GM19395 (cell line): ENCODE results near the gene MRGPRX4.
A peak's percentile ranks its signal among the peaks of the same experiment; 100 is the strongest.
"Not testable (repeated sequence)": the region's sequence is repeated elsewhere in the genome, so short reads cannot be mapped to it uniquely, and the experiment has no call there.

ENCODE experiments used
- ATAC-seq: cut with Tn5 transposase; IDR thresholded peaks from one replicate; pipeline ENCODE4 v1.9.1; 2021; ENCODE audit warnings: mild to moderate bottlenecking, moderate library complexity; ENCODE audit not compliant: unreplicated experiment

The MRGPRX4 gene

DNA sequence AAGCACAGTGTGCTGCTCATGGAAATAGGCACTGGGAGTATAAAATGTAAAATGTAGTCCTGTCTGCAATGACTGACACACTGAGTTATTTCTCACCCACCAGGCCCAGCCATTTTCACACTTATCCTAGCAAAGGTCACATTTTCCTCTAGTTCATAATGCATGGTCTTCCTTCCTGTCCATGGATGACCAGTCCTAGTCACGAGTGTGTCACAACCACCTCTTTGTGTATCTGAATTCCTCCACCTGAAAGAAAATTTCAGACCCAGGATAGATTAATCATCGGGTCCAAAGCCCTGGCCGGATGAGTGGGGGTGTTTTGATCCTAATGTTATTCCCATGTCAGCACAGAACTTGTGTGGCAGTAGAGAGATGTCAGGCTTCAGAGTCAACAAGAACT is at the start of gene MRGPRX4:
Gene MRGPRX4 (plus strand): TSS at position 172 of the 400 bp plus-strand sequence. CDS start 420 bp downstream, outside the sequence.
- no peak for ATAC-seq

DNA sequence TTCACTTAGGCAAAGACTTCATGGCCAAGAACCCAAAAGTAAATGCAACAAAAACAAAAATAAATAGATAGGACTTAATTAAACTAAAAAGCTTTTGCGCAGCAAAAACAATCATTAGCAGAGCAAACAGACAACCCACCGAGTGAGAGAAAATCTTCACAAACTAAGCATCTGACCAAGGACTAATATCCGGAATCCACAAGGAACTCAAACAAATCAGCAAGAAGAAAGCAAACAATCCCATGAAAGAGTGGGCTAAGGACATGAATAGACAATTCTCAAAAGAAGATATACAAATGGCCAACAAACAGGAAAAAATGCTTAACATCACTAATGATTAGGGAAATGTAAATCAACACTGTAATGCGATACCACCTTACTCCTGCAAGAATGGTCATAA is 41.5 kb upstream of the MRGPRX4 start:
- not testable (repeated sequence) for ATAC-seq

DNA sequence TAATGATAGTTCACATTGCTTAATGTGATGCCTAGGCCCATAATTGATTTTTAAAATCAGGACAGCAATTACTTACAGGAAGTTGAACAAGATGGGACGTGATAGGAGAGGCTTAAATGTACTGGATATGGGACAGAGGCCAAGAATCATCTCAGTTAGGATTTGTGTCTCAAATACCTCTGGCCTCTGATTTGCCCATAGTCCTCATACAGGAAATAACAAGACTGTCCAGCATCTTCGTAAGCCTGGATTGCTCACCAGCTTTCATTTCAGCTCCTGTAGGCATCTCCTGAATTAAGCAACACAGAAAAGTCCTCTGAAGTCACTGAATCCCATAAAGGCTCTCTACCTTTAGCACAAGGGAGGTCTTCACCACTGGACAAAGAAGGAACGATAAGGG is 40.3 kb upstream of the MRGPRX4 start, which contains the start of gene MRGPRX3:
Gene MRGPRX3 (plus strand): TSS at position 231 of the 400 bp plus-strand sequence. CDS start 4,632 bp downstream, outside the sequence.
- ATAC-seq, result no peak

DNA sequence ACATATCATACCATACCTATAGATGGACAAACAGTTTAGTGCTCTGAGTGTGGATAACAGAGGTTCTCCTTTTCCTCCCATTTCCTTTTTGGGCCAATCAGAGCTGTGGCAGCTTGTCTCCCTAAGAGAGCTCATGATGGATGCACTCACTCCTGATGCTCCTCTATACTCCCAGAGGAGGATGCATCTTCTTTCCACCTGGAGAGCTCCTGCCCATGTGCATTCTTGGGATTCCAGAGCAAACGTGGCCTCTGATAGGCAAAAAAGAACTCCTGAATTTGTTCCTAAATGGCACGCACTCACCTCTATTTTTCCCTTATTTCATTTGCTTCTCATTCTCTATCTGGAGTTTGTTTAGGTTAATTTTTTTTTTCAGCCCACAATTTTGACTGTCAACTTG is 37.3 kb upstream of the MRGPRX4 start:
- ATAC-seq, result no peak

DNA sequence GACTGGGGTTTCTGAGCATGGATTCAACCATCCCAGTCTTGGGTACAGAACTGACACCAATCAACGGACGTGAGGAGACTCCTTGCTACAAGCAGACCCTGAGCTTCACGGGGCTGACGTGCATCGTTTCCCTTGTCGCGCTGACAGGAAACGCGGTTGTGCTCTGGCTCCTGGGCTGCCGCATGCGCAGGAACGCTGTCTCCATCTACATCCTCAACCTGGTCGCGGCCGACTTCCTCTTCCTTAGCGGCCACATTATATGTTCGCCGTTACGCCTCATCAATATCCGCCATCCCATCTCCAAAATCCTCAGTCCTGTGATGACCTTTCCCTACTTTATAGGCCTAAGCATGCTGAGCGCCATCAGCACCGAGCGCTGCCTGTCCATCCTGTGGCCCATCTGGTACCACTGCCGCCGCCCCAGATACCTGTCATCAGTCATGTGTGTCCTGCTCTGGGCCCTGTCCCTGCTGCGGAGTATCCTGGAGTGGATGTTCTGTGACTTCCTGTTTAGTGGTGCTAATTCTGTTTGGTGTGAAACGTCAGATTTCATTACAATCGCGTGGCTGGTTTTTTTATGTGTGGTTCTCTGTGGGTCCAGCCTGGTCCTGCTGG is 35.3 kb upstream of the MRGPRX4 start:
- no peak for ATAC-seq

DNA sequence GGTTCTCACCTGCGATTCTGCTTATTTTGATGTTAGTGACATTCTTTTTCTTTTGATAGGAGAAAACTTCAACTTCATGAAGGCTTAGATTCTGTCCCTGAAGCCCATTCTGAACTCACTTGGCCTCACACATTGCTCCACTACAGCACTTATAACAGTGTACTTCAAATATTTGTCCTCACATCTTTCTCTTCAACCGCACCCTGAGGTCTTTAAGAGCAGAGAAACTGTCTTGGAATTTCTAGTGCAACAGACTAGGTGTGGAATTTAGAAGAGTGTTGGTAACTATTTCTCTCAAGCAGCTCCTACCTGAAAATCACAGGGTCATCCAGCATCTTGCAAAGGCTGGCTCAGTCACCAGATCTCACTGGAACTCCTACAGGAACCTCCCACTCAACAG is 32.5 kb upstream of the MRGPRX4 start:
- no peak for ATAC-seq

DNA sequence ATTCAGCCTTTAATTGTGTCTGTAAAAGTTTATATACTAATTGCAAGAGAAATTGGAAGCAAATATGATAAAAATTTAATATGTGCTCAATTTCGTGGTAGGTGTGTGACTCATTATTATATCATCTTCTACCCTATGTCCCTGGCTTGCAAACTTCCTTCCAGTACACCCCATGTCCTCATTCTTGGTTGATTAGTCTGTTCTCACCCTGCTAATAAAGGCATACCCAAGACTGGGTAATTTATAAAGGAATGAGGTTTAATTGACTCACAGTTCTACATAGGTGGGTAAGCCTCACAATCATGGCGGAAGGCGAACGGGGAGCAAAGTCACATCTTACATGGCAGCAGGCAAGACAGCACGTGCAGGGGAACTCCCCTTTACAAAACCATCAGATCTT is 28.4 kb upstream of the MRGPRX4 start:
- ATAC-seq, result no peak

DNA sequence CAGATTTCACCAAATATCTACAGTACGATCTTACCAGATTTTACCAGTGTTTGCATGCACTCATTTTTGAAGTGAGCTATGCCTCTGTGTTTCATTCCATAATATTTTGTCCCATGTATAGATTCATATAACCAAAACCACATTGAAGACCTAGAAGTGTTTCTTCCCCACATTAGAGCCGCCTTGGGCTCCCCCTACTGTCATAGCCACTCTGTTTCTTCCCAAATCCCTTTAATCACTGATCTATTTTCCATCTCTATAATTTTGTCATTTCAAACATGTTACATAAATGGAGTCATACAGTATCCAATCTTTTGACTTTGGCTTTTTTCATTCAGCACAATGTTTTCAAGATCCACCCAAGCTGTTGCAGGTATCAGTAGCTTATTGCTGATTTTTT is 27.6 kb upstream of the MRGPRX4 start:
- no peak for ATAC-seq

DNA sequence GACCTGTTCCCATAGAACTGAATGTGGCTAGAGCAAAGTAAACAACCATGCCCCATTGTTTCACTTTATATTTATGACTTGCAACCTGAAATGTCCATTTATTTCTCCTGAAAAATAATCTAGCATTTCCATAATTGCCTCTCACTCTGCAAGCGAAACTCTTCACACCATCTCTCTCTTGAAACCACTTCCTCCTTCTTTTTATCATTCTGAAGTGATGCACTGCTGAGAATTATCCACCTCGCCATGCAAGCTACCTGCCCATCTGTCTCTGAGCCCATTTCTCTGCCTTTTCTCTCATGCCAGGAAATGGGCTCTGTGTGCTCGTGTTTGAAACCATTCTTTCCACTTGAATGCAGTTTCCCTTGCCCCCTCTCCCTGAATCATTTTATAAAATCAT is 26.8 kb upstream of the MRGPRX4 start:
- no peak for ATAC-seq

DNA sequence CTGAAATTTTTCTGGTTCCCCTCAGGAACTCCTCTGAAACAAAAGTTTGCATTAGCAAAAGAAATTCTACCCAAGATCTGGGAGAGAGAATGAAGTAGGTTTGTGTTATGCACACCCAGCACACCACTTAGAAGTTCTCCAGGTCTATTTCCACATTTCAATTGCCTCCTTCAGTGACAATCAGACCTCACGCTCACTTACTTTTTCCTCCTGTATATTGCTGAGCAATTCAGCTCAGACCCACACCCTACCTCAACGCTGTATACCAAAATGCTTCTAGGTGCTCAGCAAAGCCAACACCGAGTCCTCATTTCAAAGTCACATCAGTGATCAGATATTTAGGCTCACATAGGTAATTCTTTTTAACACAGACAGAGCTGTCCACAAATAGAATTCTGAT is 21.1 kb upstream of the MRGPRX4 start:
- ATAC-seq, result no peak

DNA sequence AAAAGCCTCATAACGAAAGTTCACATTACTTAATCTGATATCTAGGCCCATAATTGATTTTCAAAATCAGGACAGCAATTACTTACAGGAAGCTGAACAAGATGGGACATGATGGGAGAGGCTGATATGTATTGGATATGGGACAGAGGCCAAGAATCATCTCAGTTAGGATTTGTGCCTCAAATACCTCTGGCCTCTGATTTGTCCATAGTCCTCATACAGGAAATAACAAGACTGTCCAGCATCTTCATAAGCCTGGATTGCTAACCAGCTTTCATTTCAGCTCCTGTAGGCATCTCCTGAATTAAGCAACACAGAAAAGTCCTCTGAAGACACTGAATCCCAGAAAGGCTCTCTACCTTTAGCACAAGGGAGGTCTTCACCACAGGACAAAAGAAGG is 4.3 kb upstream of the MRGPRX4 start:
- ATAC-seq, result no peak

DNA sequence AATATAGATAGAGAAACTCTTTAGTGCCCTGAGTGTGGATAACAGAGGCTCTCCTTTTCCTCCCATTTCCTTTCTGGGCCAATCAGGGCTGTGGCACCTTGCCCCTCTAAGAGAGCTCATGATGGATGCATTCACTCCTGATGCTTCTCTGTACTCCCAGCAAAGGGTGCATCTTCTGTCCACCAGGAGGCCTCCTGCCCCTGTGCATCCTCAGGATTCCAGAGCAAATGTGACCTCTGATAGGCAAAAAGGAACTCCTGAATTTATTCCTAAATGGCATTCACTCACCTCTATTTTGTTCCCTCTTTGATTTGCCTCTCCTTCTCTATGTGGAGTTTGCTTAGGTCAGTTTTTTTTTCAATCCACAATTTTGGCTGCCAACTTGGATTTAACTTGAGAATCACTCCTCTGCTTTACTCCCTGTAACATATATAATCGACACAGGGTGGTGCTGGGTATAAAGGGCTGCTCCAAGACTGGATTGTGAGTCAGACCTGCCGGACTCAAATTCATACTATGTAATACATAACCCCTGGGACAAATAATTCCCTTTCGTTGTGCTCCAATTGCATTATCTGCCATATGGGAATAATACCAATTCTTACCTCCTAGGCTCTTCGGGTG is 1.1 kb upstream of the MRGPRX4 start:
- ATAC-seq, result no peak

DNA sequence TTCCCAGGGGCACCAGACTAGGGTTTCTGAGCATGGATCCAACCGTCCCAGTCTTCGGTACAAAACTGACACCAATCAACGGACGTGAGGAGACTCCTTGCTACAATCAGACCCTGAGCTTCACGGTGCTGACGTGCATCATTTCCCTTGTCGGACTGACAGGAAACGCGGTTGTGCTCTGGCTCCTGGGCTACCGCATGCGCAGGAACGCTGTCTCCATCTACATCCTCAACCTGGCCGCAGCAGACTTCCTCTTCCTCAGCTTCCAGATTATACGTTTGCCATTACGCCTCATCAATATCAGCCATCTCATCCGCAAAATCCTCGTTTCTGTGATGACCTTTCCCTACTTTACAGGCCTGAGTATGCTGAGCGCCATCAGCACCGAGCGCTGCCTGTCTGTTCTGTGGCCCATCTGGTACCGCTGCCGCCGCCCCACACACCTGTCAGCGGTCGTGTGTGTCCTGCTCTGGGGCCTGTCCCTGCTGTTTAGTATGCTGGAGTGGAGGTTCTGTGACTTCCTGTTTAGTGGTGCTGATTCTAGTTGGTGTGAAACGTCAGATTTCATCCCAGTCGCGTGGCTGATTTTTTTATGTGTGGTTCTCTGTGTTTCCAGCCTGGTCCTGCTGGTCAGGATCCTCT is 709 bp downstream of the MRGPRX4 start:
- no peak for ATAC-seq

DNA sequence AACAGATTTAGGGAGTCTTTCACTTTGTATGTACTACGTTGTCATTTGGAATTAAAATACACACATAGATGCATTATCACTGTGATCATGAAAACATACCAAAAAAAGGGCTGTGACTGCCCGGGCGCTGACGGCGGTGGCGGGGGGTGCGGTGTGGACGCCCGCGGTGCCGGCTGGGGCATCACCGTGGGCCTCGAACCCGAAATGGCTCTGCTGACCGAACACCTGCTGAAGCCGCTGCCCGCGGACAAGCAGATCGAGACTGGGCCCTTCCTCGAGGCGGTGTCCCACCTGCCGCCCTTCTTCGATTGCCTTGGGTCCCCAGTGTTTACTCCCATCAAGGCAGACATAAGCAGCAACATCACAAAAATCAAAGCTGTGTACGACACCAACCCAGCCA is 16.2 kb downstream of the MRGPRX4 start:
- no peak for ATAC-seq

DNA sequence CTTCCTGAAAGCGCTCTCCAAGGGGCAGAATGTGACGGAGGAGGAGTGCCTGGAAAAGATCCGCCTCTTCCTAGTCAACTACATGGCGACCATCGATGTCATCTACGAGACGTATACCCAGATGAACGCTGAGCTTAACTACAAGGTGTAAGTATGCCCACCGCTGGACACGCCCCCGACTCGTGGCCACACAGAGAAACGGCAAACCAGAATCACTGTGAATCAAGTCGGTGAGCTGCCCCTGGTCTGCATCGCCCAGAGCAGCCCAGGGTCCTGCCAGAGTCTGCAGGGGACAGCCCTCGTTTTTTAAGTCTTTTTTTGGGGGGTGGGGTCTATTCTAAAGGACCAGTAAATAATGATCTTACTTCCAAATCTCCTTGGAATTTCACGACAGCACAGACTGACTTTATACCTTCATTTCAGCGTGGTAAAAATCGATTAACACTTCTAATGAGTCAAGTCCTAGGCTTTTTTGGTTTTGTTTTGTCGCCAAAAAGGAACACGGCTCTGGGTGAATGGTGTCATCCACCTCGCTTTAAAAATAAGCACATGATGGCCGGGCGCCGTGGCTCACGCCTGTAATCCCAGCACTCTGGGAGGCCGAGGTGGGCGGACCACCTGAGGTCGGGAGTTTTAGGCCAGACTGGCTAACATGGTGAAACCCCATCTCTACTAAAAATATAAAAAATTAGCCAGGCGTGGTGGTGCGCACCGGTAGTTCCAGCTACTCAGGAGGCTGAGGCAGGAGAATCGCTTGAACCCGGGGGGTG is 17.0 kb downstream of the MRGPRX4 start:
- not testable (repeated sequence) for ATAC-seq

DNA sequence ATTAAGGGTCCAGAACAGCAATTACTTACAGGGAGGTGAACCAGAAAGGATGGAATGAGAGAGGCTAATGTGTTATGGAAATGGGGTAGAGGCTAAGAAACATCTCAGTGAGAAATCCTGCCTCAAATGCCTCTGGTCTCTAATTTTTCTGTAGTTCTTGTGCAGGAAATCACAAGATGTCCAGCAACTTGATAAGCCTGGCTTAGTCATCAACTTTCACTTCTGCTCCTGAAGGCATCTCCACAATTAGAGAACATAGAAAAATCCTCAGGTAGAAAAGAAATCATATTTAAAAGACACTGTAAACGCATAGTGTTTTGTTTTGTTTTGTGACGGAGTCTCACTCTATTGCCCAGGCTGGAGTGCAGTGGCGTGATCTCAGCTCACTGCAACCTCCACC is 18.7 kb downstream of the MRGPRX4 start:
- ATAC-seq, result no peak

DNA sequence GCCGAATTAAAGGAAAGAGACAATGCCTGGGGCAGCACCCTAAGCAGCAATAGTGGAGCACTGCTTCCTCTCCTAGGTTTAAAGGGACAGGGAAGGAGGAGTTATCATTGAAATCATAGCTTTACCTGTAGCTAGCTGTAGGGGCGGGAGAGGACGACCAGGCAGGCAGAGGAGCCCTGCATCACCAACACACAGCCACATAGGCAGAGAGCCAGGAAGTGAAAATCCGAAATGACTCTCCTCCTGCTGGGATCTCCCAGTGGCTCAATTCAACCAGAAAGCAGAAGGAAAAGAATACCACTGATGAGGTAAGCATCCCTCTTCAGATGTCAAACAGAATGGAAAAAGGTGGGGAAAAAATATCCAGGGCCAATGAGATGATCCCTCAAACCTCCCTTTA is 20.4 kb downstream of the MRGPRX4 start:
- ATAC-seq, result peak; percentile 53

DNA sequence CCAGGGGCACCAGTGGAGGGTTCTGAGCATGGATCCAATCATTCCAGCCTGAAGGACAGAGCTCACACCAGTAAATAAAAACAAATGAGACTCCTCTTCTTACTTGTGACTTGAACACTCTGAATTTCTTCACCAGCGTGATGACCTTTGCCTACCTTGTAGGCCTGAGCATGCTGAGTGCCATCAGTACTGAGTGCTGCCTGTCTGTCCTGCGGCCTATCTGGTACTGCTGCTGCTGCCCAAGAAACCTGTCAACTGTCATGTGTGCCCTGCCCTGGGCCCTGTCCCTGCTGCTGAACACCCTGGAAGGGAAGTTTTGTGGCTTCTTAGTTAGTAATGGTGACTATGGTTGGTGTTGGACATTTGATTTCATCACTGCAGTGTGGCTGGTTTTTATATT is 23.9 kb downstream of the MRGPRX4 start:
- ATAC-seq, result no peak

DNA sequence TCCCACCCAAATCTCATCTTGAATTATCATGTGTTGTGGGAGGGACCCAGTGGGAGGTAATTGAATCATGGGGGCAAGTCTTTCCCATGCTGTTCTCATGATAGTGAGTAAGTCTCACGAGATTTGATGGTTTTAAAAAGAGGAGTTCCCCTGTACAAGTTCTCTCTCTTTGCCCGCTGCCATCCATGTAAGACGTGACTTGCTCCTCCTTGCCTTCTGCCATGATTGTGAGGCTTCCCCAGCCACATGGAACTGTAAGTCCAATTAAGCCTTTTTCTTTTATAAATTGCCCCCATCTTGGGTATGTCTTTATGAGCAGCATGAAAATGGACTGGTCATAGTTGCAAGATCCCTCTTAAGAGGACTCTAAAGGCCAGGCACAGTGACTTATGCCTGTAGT is 25.1 kb downstream of the MRGPRX4 start:
- not testable (repeated sequence) for ATAC-seq

DNA sequence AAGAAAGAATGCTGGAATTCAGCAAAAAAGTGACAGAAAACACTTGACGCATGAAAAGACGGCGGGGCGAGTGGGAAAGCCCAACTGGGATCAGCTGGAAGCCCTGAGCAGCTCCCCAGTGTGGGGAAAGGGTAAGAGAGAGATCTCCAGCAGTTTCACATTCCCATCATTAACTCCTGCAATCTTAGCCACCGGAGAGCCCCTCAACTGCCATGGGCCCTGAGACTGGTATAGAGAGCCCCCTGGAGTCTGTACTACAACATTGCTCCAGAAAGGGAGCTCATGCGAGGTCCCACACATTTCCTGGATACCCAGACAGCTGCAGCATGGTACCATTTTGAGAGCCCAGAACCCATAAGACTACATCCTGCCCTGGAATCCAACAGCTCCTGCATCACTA is 31.1 kb downstream of the MRGPRX4 start:
- no peak for ATAC-seq

DNA sequence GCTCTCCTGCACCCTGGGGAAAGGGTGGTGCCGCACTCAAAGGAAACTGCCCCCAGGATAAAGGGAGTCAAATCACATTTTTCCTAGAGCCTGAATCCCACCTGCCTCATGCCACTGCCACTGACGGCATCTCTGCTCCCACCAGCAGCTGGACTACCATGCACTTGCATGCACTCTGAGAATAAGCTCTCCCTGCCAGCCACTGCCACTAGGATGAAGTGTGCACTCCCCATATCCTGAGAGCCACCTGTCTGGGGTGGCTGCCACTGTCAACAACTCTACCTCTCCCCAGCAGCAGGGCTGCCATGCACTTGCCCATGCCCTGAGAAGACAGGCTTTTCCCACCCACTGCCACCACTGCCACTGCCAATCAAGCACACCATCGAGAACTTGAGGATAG is 31.6 kb downstream of the MRGPRX4 start:
- ATAC-seq, result no peak

DNA sequence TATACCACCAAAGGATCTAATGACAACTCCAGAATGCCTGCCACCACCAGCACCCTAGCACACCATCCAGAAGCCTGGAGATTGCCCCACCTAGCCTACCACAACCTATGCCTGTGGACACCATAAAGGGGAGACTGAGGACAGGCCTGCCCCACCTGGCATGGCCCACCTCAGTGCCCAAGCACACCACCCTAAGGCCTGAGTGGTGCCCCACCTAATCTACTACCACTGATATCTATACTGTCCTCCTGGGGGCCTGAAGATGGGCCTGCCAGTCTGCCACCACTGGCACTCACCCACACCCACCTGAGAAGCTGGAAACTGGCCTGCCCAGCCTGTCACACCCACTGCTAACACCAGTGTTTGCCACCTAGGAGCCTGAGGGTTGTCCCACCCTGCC is 32.1 kb downstream of the MRGPRX4 start:
- ATAC-seq, result no peak
